Ectodermal cell (in vitro differentiated cells): ENCODE measurements around the gene KCTD17.

Source experiments
- H3K27ac ChIP-seq: 2 replicates; pipeline ENCODE4 v1.7.0; 2013; ENCODE audit warnings: mild to moderate bottlenecking, low read depth, low read length; ENCODE audit not compliant: insufficient read depth, poor library complexity, severe bottlenecking
- H3K27me3 ChIP-seq: 2 replicates; pipeline ENCODE4 v1.7.0; 2013; ENCODE audit warnings: mild to moderate bottlenecking, low read length; ENCODE audit not compliant: insufficient read depth, control insufficient read depth, poor library complexity, severe bottlenecking
- H3K36me3 ChIP-seq: one replicate; pipeline ENCODE4 v1.7.0; 2013; ENCODE audit warnings: low read length; ENCODE audit not compliant: control insufficient read depth, insufficient read depth
- H3K4me1 ChIP-seq: one replicate; pipeline ENCODE4 v1.7.0; 2013; ENCODE audit warnings: low read length; ENCODE audit not compliant: control insufficient read depth, insufficient read depth
- H3K4me3 ChIP-seq: 2 replicates; pipeline ENCODE4 v1.7.0; 2013; ENCODE audit warnings: low read depth, low read length, control low read depth; ENCODE audit not compliant: insufficient read depth
- H3K9me3 ChIP-seq: 2 replicates; pipeline ENCODE4 v1.7.0; 2013; ENCODE audit warnings: mild to moderate bottlenecking, low read length, moderate library complexity; ENCODE audit not compliant: control insufficient read depth
- WGBS, 2 experiments: methylation state at CpG; one replicate each; pipeline ENCODE4 v1.1.7; 2013; ENCODE audit warnings: missing lambda C conversion rate in 2 of 2; 5-methylcytosine and 5-hydroxymethylcytosine counted together

Gene KCTD17

DNA sequence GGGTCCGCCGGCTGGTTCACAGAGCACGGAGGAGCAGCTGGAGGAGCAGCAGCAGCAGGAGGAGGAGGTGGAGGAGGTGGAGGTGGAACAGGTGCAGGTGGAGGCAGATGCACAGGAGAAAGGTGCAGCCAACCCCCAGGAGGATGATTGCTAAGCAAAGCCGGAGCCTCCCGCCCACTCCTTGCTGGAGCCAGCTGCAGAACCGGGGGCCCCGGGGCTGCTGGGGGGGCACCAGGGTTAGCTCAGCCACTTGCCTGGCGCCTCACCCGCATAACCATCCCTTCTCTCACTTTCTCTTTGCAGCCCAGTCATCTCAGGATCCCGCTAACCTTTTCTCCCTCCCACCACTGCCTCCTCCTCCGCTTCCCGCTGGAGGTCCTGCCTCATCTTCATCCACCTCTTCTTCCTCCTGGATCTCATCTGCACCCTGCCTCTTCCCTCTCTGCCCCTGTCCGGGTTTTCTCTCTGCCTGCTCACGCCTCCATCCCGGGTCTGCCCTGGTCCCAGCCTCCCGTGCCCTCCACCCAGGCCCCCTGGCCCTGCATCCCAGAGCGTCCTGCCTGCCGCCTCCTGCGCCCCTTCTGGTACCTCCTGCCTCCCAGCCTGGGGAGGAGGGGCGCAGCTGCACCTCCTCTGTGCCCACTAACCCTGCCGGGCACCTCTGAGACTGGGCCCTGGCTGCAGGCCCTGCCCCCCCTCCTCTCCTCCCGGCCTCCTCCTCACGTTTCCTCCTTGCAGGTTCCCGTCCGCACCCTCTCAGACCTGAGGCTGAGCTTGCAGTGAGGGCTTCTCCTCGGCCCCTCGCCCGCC lies 9.5 kb downstream of the KCTD17 start:
- Histone ChIP-seq H3K4me1 (peaks cover 8% of the 10 kb centered on the region), H3K27ac (no peak overlapping the region), H3K36me3 (peaks cover 3% of the 10 kb centered on the region), H3K27me3 (no peaks in the 10 kb centered on the region), H3K4me3 (no peak overlapping the region), H3K9me3 (no peaks in the 10 kb centered on the region)
- 88 to 89% methylated on average over 28 of the region's 28 CpGs for WGBS, 2 experiments

DNA sequence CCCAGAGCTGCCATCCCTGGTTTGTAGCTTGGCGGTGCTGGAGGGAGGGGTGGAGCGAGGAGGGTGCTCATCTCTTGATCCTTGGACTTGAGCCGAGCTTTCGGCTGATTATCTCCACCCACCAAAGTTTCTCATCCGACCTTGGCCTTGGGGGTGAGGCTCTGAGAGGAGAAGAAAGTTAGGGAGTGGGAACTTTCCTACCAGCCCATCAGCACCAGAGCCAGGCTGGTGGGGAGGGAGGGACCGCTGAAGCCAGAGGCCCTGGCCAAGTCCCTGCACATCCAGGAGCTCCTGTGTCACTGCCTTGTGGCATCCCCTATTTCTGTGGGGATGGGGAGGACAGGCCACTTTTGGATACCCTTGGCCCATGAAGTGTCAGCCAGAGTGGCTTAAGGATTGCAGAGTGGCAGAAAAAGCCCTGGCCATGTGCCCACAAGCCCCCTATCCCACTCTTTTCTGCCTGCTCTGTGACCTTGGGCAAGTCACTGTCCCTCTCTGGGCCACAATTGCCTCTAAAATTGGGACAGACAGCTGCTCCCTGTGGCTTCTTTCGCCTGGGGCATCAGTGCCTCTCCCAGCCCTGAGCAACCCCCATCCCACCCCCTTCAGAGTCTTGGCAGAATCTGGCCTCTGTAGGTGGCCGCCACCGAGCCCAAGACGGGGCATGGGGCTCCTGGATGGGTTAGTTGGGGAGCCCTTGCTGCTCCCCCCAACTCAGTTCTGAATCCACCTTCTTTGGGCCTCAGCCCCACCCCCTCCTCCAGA lies 10.3 kb downstream of the KCTD17 start:
- Histone ChIP-seq H3K27ac (no peak overlapping the region), H3K36me3 (peaks cover 3% of the 10 kb centered on the region), H3K27me3 (no peaks in the 10 kb centered on the region), H3K4me3 (no peak overlapping the region), H3K4me1 (peaks cover 8% of the 10 kb centered on the region), H3K9me3 (no peaks in the 10 kb centered on the region)
- WGBS, 2 experiments = 88 to 91% methylated on average over 8 to 10 of the region's 10 CpGs

- Histone ChIP-seq H3K27ac (no peak overlapping the region), H3K4me1 (peaks cover 8% of the 10 kb centered on the region), H3K9me3 (no peaks in the 10 kb centered on the region), H3K36me3 (peaks cover under 1% of the 10 kb centered on the region), H3K4me3 (no peak overlapping the region), H3K27me3 (peaks cover under 1% of the 10 kb centered on the region)
- 66 to 67% methylated on average over 7 of the region's 7 CpGs for WGBS, 2 experiments
Observed at GRCh38 chr22:37062376-37062675, 10.8 kb downstream of the KCTD17 start.

- Histone ChIP-seq H3K4me1 (peaks cover 8% of the 10 kb centered on the region), H3K36me3 (no peaks in the 10 kb centered on the region), H3K27me3 (peaks cover 5% of the 10 kb centered on the region), H3K4me3 (no peak overlapping the region), H3K27ac (no peak overlapping the region), H3K9me3 (no peaks in the 10 kb centered on the region)
- WGBS, 2 experiments = 75% methylated on average over 15 of the region's 15 CpGs
Observed at GRCh38 chr22:37062702-37063381, 11.3 kb downstream of the KCTD17 start.

DNA sequence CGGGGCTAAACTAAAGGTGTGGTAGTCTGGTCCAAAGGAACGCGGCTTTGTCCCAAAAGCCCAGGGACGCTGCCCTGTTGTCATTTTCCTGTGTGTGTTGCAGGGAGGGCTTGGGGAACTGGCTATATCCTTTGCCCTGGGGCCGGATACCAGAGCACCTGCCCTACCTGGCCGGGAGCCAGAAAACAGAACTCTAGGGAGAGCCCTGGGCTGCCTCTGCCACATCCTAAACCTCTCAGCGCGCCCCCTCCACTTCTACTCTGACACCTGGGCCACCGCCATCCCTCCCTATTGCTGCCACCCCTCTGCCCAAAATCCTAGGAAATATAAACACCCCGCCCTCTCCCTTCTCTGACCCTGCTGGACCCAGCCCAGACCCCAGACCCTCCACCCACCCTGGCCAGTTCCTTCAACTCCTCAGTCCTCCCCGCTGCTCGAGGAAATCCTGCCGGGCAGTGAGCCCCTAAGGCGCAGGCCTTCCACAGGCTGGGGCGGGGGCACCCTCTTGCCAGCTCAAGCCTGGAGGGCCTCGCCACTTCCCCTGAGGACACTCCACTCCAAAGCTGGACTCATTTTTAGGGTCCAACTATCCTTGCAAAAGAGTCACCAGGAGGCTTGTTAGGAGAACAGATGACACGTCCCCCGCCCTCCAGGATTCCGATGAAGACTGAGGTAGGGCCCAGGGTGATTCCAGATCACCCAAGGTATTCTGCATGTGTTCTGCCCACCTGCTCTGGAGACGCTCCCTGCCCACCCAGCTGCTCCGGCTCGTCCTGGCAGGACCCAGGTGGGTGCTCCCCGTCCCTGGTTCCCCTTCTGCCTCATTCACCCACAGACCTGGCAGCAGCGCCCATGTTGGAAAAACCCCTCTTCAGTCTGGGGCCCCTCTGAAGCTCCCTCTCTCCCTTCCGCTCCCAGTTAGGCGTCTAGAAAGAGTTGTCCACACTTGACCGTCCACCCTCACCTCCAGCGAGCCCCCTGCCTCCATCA lies 12.2 kb downstream of the KCTD17 start:
- H3K4me3 ChIP-seq = no peak overlapping the region
- peaks cover 14% of the 10 kb centered on the region for H3K27me3 ChIP-seq
- peaks cover 10% of the 10 kb centered on the region for H3K4me1 ChIP-seq
- 92 to 94% methylated on average over 28 of the region's 28 CpGs for WGBS, 2 experiments
- H3K27ac ChIP-seq = no peak overlapping the region
- no peaks in the 10 kb centered on the region for H3K9me3 ChIP-seq
- H3K36me3 ChIP-seq = no peaks in the 10 kb centered on the region

DNA sequence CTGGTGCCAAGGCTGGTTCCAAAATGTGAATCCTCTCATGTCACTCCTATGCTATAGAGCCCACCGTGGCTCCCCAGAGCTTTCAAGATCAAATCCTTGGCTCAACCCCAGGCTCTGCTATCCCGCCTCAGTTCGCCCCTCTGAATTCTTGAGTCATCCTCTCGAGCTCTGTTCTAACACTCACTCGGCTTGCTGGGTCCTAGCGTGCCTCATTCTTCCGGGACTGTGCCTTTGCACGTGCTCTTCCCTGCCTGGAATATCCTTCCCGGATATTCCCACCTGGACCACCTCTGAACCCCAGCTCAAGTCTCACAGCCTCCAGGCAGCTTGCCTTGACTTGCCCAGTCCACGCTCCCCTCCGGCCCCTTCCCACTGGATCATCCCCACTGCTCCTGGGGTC lies 13.0 kb downstream of the KCTD17 start:
- no peak overlapping the region for H3K4me3 ChIP-seq
- H3K9me3 ChIP-seq = no peaks in the 10 kb centered on the region
- WGBS, 2 experiments = 90 to 94% methylated on average over 11 of the region's 11 CpGs
- H3K4me1 ChIP-seq = peaks cover 10% of the 10 kb centered on the region
- H3K27ac ChIP-seq = no peak overlapping the region
- peaks cover 23% of the 10 kb centered on the region for H3K27me3 ChIP-seq
- H3K36me3 ChIP-seq = no peaks in the 10 kb centered on the region

- Histone ChIP-seq H3K4me3 (no peak overlapping the region), H3K4me1 (peaks cover 10% of the 10 kb centered on the region), H3K36me3 (no peaks in the 10 kb centered on the region), H3K27me3 (peaks cover 29% of the 10 kb centered on the region), H3K27ac (no peak overlapping the region), H3K9me3 (no peaks in the 10 kb centered on the region)
- 90 to 93% methylated on average over 3 of the region's 3 CpGs for WGBS, 2 experiments
Observed at GRCh38 chr22:37065180-37065579, 13.6 kb downstream of the KCTD17 start.

DNA sequence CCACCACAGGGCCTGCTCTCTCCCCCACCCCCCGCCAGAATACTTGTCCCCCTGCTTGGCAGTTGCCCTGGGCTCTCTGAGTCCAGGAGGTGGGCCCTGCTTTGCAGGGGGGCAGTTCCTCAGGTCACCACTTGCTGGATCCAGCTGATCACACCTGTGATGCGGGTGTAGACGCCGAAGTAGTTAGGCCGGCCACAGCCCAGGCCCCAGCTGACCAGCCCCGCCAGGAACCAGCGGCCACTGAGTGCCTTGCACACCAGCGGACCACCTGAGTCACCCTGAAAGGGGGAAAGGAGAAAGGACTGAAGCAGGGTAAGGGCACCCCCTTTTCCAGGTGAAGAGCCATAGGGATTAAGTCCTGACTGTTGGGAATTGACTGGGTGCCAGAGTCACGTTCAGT lies 14.4 kb downstream of the KCTD17 start:
- Histone ChIP-seq H3K4me3 (no peak overlapping the region), H3K27ac (no peak overlapping the region), H3K4me1 (peaks cover 10% of the 10 kb centered on the region), H3K36me3 (no peaks in the 10 kb centered on the region), H3K9me3 (no peaks in the 10 kb centered on the region), H3K27me3 (peaks cover 37% of the 10 kb centered on the region)
- WGBS, 2 experiments = 92% methylated on average over 9 of the region's 9 CpGs

DNA sequence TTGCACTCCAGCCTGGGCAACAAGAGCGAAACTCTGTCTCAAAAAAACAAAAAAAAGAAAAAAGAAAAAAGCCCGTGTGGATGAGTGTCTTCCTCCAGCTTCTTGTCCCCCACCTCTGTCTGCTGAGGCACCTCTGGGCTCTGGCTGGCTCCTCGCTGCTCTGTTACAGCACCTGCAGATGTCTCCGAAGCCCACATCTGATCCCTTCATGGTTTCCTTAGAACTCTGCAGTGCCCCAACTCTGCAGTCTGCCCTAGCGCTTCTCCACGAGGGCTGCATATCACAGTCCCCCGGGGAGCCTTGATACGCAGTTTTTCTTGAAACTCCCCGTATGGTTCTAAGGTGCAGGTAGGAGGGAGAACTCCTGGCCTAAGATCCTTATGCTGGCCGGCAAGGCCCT lies 15.9 kb downstream of the KCTD17 start:
- no peak overlapping the region for H3K4me3 ChIP-seq
- H3K36me3 ChIP-seq = no peaks in the 10 kb centered on the region
- peaks cover 46% of the 10 kb centered on the region for H3K27me3 ChIP-seq
- 87 to 89% methylated on average over 10 of the region's 10 CpGs for WGBS, 2 experiments
- H3K9me3 ChIP-seq = no peaks in the 10 kb centered on the region
- H3K4me1 ChIP-seq = peaks cover 10% of the 10 kb centered on the region
- H3K27ac ChIP-seq = no peak overlapping the region
